ENCODE data around the gene AIG1.

AIG1 gene

GRCh38 chr6:143356101-143356880 lies 295.6 kb downstream of the AIG1 start:
- no peak for TF ChIP-seq CTCF (IDR thresholded peaks at IDR 0.05)
- H3K4me3 ChIP-seq = no peak overlapping the region
- DNase-seq (ENCODE audit: low spot score) = no peak
- H3K27ac ChIP-seq = no peak overlapping the region

GRCh38 chr6:143357152-143357551 lies 296.5 kb downstream of the AIG1 start:
- no peak for TF ChIP-seq CTCF (IDR thresholded peaks at IDR 0.05)
- no peak for DNase-seq (ENCODE audit: low spot score)
- Histone ChIP-seq H3K27ac (no peak overlapping the region), H3K4me3 (no peak overlapping the region)

DNA sequence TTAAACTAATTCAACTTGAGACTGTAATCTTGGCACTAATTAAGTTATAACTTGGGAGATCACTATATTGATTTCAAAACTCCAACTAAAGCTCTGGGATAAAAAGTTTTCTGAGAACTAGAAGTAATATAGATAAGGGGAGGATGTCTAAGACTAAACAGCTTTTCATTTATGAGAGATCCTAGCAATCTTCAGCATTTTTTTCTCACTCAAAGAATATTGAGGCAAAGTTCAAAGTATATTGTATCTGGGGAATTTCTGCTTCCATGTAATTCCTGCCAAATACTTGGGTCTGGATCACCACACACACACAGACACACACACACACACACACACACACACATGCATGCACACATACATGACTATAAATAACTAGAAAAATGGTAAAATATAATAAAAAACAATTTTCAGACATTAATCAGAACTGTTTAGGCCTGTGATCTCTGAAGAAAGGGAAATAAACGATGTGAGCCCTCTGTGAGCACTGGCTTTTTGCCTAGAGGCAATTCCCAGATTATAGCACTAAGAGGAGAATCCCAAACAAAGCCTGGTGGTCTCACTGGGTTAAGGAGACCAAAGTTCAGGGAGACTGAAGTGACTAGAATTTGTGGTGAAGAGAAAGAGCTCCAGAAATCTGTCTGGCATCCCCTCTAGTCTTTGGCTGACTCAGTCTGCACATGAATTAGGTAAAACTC lies 297.0 kb downstream of the AIG1 start:
- Histone ChIP-seq H3K27ac (no peak overlapping the region), H3K4me3 (no peak overlapping the region)
- no peak for TF ChIP-seq CTCF (IDR thresholded peaks at IDR 0.05)
- DNase-seq (ENCODE audit: low spot score) = no peak

DNA sequence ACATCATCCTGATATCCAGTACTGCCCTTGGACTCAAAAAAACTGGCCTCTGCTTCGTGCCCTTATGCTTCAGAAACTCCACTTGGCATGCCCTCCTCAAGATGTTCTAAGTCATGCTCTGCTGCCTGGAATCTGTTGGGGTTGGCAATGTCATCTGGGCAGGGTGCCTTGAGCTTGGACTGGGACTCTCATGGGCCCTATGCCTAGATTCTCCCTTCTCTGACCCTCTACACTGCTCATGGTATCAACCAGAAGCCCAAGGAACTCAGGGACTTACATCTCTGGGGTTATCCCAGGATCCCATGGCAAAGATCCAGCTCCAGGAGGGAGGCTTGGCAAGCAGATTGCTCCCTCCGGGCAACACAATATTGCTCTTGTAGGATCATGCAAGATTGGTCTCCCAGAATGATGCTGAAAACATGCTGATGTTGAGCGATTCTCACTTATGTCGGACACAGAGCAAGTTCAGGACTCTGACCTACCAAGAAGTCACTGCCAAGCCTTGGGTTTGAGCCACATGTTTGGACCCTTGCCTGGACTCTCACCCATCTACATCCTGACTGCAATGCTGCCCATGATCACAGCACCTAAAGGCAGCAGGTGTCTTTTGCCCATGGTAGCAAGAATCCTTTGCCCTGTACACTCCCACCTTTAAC lies 301.0 kb downstream of the AIG1 start:
- TF ChIP-seq CTCF (IDR thresholded peaks at IDR 0.05) = no peak
- Histone ChIP-seq H3K27ac (no peak overlapping the region), H3K4me3 (no peak overlapping the region)
- no peak for DNase-seq (ENCODE audit: low spot score)

GRCh38 chr6:143362192-143362558 lies 301.5 kb downstream of the AIG1 start:
- no peak for DNase-seq (ENCODE audit: low spot score)
- no peak overlapping the region for H3K4me3 ChIP-seq
- no peak overlapping the region for H3K27ac ChIP-seq
- no peak for TF ChIP-seq CTCF (IDR thresholded peaks at IDR 0.05)

- no peak for TF ChIP-seq CTCF (IDR thresholded peaks at IDR 0.05)
- no peak overlapping the region for H3K4me3 ChIP-seq
- DNase-seq (ENCODE audit: low spot score) = no peak
- no peak overlapping the region for H3K27ac ChIP-seq
These were observed 302.6 kb downstream of the AIG1 start for GRCh38 chr6:143363299-143363698.

Data from coronary artery (tissue), 2 donors.